HepG2 (cell line): Measurements from ENCODE around the gene ROM1. TPM values are rescaled to one million over a fixed set of nuclear protein-coding genes. Genes with fewer than 3 reads are reported as not detected.

Source experiments
- ATAC-seq: fragments of 200-7000 bp; cut with Tn5 transposase; 3 replicates; pipeline ENCODE4 v1.9.1; 2020; ENCODE audit warnings: mild to moderate bottlenecking, moderate library complexity
- BruUV-seq: library from RNA; stranded (reverse); fragments of 400-500 nt; replicated peaks from 2 replicates; lab custom pipeline; 2021; lab: Mats Ljungman, UMichigan
- CTCF ChIA-PET: fragments of 300-600 bp; formaldehyde crosslinking; extraction: SDS; loops from one replicate; lab custom pipeline; 2021; ENCODE audit warnings: low total read pairs, inconsistent platforms, low intra/inter-chr PET ratio; lab: Yijun Ruan, JAX
- POLR2A ChIA-PET: fragments of 350-600 bp; sonication (Branson Sonifier 250); formaldehyde crosslinking; loops from one replicate; lab custom pipeline; 2020; ENCODE audit warnings: antibody characterized with exemption, inconsistent platforms; lab: Yijun Ruan, JAX
- DNase-seq: peaks from one replicate; pipeline ENCODE4 v3.0.0-alpha.2; 2015; ENCODE audit warnings: low spot score
- FAIRE-seq: peaks from 3 replicates; lab custom pipeline; 2011; peaks lifted over from hg19 to GRCh38; lab: Jason Lieb, UNC
- H2AFZ ChIP-seq: one replicate; pipeline ENCODE4 v1.6.1; 2011; ENCODE audit warnings: low read length, inconsistent platforms
- H3K27ac ChIP-seq: fragments of 300-600 bp; 3 replicates; pipeline ENCODE4 v1.8.0; 2011; ENCODE audit warnings: mixed run types, mild to moderate bottlenecking, mixed read lengths, low read length, inconsistent platforms; ENCODE audit not compliant: insufficient read depth; ENCODE audit errors: extremely low read length
- H3K27me3 ChIP-seq, 2 experiments: fragments of 200-600 bp in 1 of 2; 2 replicates in 1 of 2; 3 replicates in 1 of 2; pipeline versions ENCODE4 v1.6.0 to v1.8.0; 2011; ENCODE audit warnings: low read length in 2 of 2, mild to moderate bottlenecking in 2 of 2, moderate library complexity in 2 of 2, inconsistent platforms in 1 of 2; ENCODE audit not compliant: insufficient read depth in 2 of 2, control insufficient read depth in 1 of 2
- H3K36me3 ChIP-seq, 2 experiments: fragments of 200-600 bp in 1 of 2; replicated peaks in 1 of 2; 2 replicates in 1 of 2; 3 replicates in 1 of 2; pipeline versions ENCODE4 v1.5.1 to v1.8.0; 2011; ENCODE audit warnings: low read length in 2 of 2, inconsistent platforms in 1 of 2; ENCODE audit not compliant: insufficient read depth in 2 of 2, control insufficient read depth in 1 of 2
- H3K4me1 ChIP-seq: 2 replicates; pipeline ENCODE4 v1.5.1; 2012; ENCODE audit warnings: low read length, inconsistent platforms; ENCODE audit not compliant: insufficient read depth
- H3K4me2 ChIP-seq: 2 replicates; pipeline ENCODE4 v1.6.0; 2011; ENCODE audit warnings: low read depth, low read length, inconsistent platforms
- H3K4me3 ChIP-seq, 3 experiments: fragments of 200-600 bp in 1 of 3; sonication (generic), shearing (Covaris generic) in 1 of 3; replicated peaks in 1 of 3; 2 replicates each; pipeline ENCODE4 v1.5.1; 2011 to 2016; ENCODE audit warnings: low read length in 3 of 3, inconsistent platforms in 2 of 3, low read depth in 2 of 3, mild to moderate bottlenecking in 2 of 3, control low read depth in 1 of 3, mixed read lengths in 1 of 3; ENCODE audit not compliant: insufficient read depth in 1 of 3
- H3K79me2 ChIP-seq: one replicate; pipeline ENCODE4 v1.6.1; 2011; ENCODE audit warnings: low read length, inconsistent platforms; ENCODE audit not compliant: insufficient read depth
- H3K9ac ChIP-seq: 2 replicates; pipeline ENCODE4 v1.6.0; 2011; ENCODE audit warnings: mild to moderate bottlenecking, low read depth, low read length, inconsistent platforms; ENCODE audit not compliant: insufficient read depth
- H3K9me3 ChIP-seq: 2 replicates; pipeline ENCODE4 v1.5.1; 2012; ENCODE audit warnings: mild to moderate bottlenecking, low read length
- H4K20me1 ChIP-seq: 2 replicates; pipeline ENCODE4 v1.6.0; 2011; ENCODE audit warnings: inconsistent platforms, mild to moderate bottlenecking, low read length, moderate library complexity; ENCODE audit not compliant: insufficient read depth
- DR1 ChIP-seq: sonication (generic); formaldehyde crosslinking; IDR thresholded peaks from 2 replicates; pipeline ENCODE4 v1.8.0; 2021; ENCODE audit warnings: mild to moderate bottlenecking, missing genetic modification reagents, inconsistent platforms
- HIC2 ChIP-seq: sonication (generic); formaldehyde crosslinking; IDR thresholded peaks from 2 replicates; pipeline ENCODE4 v1.9.0; 2022; ENCODE audit warnings: low read depth, missing genetic modification reagents
- HNRNPL ChIP-seq: fragments of 200-400 bp; formaldehyde crosslinking; IDR thresholded peaks from 2 replicates; pipeline ENCODE4 v1.6.1; 2017; ENCODE audit warnings: mild to moderate bottlenecking, low read depth, low read length
- MED8 ChIP-seq: sonication (generic); formaldehyde crosslinking; IDR thresholded peaks from 2 replicates; pipeline ENCODE4 v1.8.1; 2023; ENCODE audit warnings: mild to moderate bottlenecking, missing genetic modification reagents; ENCODE audit not compliant: insufficient replicate concordance
- MTA1 ChIP-seq: sonication (generic); formaldehyde crosslinking; IDR thresholded peaks from 2 replicates; pipeline ENCODE4 v1.4.0; 2020; ENCODE audit warnings: missing genetic modification reagents, mild to moderate bottlenecking, borderline replicate concordance
- MXI1 ChIP-seq: IDR thresholded peaks from 3 replicates; pipeline ENCODE4 v1.6.1; 2012; ENCODE audit warnings: low read depth, low read length, inconsistent platforms, borderline replicate concordance
- RORA ChIP-seq: sonication (generic); formaldehyde crosslinking; IDR thresholded peaks from 2 replicates; pipeline ENCODE4 v1.5.0; 2020; ENCODE audit warnings: mild to moderate bottlenecking, missing genetic modification reagents, moderate library complexity
- RXRA ChIP-seq: sonication (generic); formaldehyde crosslinking; IDR thresholded peaks from 2 replicates; pipeline ENCODE4 v1.5.1; 2020; ENCODE audit warnings: missing genetic modification reagents
- SCMH1 ChIP-seq: sonication (generic); formaldehyde crosslinking; IDR thresholded peaks from 2 replicates; pipeline ENCODE4 v1.9.0; 2021; ENCODE audit warnings: missing genetic modification reagents, mild to moderate bottlenecking, borderline replicate concordance
- SOX5 ChIP-seq: IDR thresholded peaks from 2 replicates; pipeline ENCODE4 v1.6.1; 2016; ENCODE audit warnings: borderline replicate concordance
- WIZ ChIP-seq: sonication (generic); formaldehyde crosslinking; IDR thresholded peaks from 2 replicates; pipeline ENCODE4 v1.5.1; 2020; ENCODE audit warnings: mild to moderate bottlenecking, missing genetic modification reagents
- ZBTB38 ChIP-seq: sonication (generic); formaldehyde crosslinking; IDR thresholded peaks from 2 replicates; pipeline ENCODE4 v1.5.1; 2020; ENCODE audit warnings: mild to moderate bottlenecking, missing genetic modification reagents
- ZBTB7A ChIP-seq: sonication (generic); formaldehyde crosslinking; IDR thresholded peaks from 2 replicates; pipeline ENCODE4 v1.8.0; 2022; ENCODE audit warnings: mild to moderate bottlenecking, missing genetic modification reagents
- ZNF230 ChIP-seq: sonication (generic); formaldehyde crosslinking; IDR thresholded peaks from 2 replicates; pipeline ENCODE4 v1.4.0; 2020; ENCODE audit warnings: mild to moderate bottlenecking, missing genetic modification reagents
- ZNF570 ChIP-seq: sonication (generic); formaldehyde crosslinking; IDR thresholded peaks from 2 replicates; pipeline ENCODE4 v1.4.0; 2020; ENCODE audit warnings: mild to moderate bottlenecking, missing genetic modification reagents, borderline replicate concordance
- ZNF687 ChIP-seq: sonication (generic); formaldehyde crosslinking; IDR thresholded peaks from 2 replicates; pipeline ENCODE4 v1.5.1; 2020; ENCODE audit warnings: mild to moderate bottlenecking, missing genetic modification reagents, moderate library complexity
- ZNF839 ChIP-seq: sonication (generic); formaldehyde crosslinking; IDR thresholded peaks from 2 replicates; pipeline ENCODE4 v1.4.0; 2020; ENCODE audit warnings: missing genetic modification reagents, mild to moderate bottlenecking, borderline replicate concordance
- ZSCAN25 ChIP-seq: sonication (generic); formaldehyde crosslinking; IDR thresholded peaks from 2 replicates; pipeline ENCODE4 v1.8.0; 2022; ENCODE audit warnings: mild to moderate bottlenecking, missing genetic modification reagents
- WGBS: methylation state at CpG from one replicate; pipeline ENCODE4 v1.1.6; 2017; ENCODE audit warnings: low lambda C conversion rate; 5-methylcytosine and 5-hydroxymethylcytosine counted together
- in situ Hi-C: cut with HindIII; loops from 2 replicates; pipeline ENCODE4 v1.10.0; 2017; ENCODE audit warnings: low pct_unique_long_range_greater_than_20kb; ENCODE audit not compliant: extremely low pct_ligation_motif_present
- intact Hi-C: fragments of 100-400 bp; cut with micrococcal nuclease; formaldehyde crosslinking; loops from one replicate; pipeline ENCODE4 v1.10.0; 2022; ENCODE audit not compliant: unreplicated experiment
- polyA plus RNA-seq, 8 experiments: library from polyadenylated mRNA; depleted of rRNA in 3 of 8; stranded (reverse) in 7 of 8; unstranded in 1 of 8; fragments of >200 nt; fragmentation: Illumina TruSeq in 4 of 8; extraction: Trizol in 4 of 8; gene quantifications; 2 replicates each; pipeline versions ENCODE4 v1.2.1 to v1.2.3, GENCODE V29; 2011 to 2016; ENCODE audit warnings: low read depth in 4 of 8, missing spikeins in 1 of 8, mixed read lengths in 1 of 8; ENCODE audit not compliant: insufficient read depth in 1 of 8
- total RNA-seq, 5 experiments: library from RNA; depleted of rRNA; stranded (reverse); fragments of >200 nt; fragmentation: Illumina TruSeq; extraction: Trizol; gene quantifications; 2 replicates each; pipeline ENCODE4 v1.2.3, GENCODE V29; 2016; ENCODE audit warnings: low read depth in 1 of 5

ROM1 gene
- total and polyA plus RNA-seq, 2 of the 13 experiments (the other 11 are each of a cell fraction or from before 2014, with no cell fraction given): 1.2 to 2.4 TPM

GRCh38 chr11:62613291-62613778 lies 278 bp downstream of the ROM1 start:
- peak; percentile 10 for ATAC-seq
- Histone ChIP-seq H3K27me3 (no peaks in the 10 kb centered on the region; a peak in 1 of 5 replicates), H3K4me1 (peaks cover 48% of the 10 kb centered on the region), H3K9ac (no peak overlapping the region), H3K79me2 (peaks cover 2% of the 10 kb centered on the region), H4K20me1 (no peaks in the 10 kb centered on the region), H2AFZ (no peak overlapping the region), H3K4me3 (peak overlapping the region in 2 of 3 experiments; percentile 77 to 93; a peak in 4 of 6 replicates), H3K36me3 (no peaks in the 10 kb centered on the region), H3K9me3 (no peaks in the 10 kb centered on the region), H3K4me2 (peak overlapping the region; percentile 53), H3K27ac (peak overlapping the region; percentile 64)
- intact Hi-C loops (loop anchor here (5.0 kb wide), 1 partner anchor 39 kb away; the partner anchor contains the start of gene INTS5), in situ Hi-C loops (no loop called here)
- no CpG with 5 or more reads among the region's 15 CpGs for WGBS
- BruUV-seq: no TSS peak
- no peak for FAIRE-seq
- POLR2A ChIA-PET: interaction anchor here (1.9 to 4.0 kb wide), 4 partner anchors 8 to 33 kb away, joined by 7 to 39 read pairs (median 33); partner anchors contain the start of genes B3GAT3, GANAB, MTA2 and TUT1
- no peak for DNase-seq
- CTCF ChIA-PET: interaction anchor here (0.6 to 2.3 kb wide), 4 partner anchors 8 to 82 kb away, joined by 3 to 14 read pairs (median 5); partner anchors contain the start of genes B3GAT3 and TUT1
- peak; percentile 7; the same call in 1 of the 2 replicates for TF ChIP-seq DR1 (CRISPR knock-in tag)
- TF ChIP-seq MXI1: no peak
- no peak for TF ChIP-seq WIZ (CRISPR knock-in tag)
- 0 out of 2 replicates have a peak, but pooled peaks have one; percentile 12 for TF ChIP-seq ZNF687 (CRISPR knock-in tag)
- TF ChIP-seq ZSCAN25 (CRISPR knock-in tag): no peak
- no peak for TF ChIP-seq SOX5 (CRISPR knock-in tag)
- peak; percentile 97 for TF ChIP-seq HNRNPL
- no peak for TF ChIP-seq ZNF839
- 0 out of 2 replicates have a peak, but pooled peaks have one; percentile 42 for TF ChIP-seq ZBTB38 (CRISPR knock-in tag)
- 0 out of 2 replicates have a peak, but pooled peaks have one; percentile 10 for TF ChIP-seq ZBTB7A (CRISPR knock-in tag)
- TF ChIP-seq MED8 (CRISPR knock-in tag): peak; percentile 15
- TF ChIP-seq RORA (CRISPR knock-in tag): no peak
- 0 out of 2 replicates have a peak, but pooled peaks have one; percentile 33 for TF ChIP-seq ZNF230 (CRISPR knock-in tag)
- TF ChIP-seq RXRA (CRISPR knock-in tag): peak; percentile 31; the same call in 1 of the 2 replicates
- peak; percentile 81; the same call in 1 of the 2 replicates for TF ChIP-seq HIC2 (CRISPR knock-in tag)
- peak; percentile 23; the same call in 1 of the 2 replicates for TF ChIP-seq MTA1 (CRISPR knock-in tag)
- no peak for TF ChIP-seq SCMH1 (CRISPR knock-in tag)
- no peak for TF ChIP-seq ZNF570 (CRISPR knock-in tag)
